ENCODE data around the gene ZMAT5.

Gene ZMAT5

DNA sequence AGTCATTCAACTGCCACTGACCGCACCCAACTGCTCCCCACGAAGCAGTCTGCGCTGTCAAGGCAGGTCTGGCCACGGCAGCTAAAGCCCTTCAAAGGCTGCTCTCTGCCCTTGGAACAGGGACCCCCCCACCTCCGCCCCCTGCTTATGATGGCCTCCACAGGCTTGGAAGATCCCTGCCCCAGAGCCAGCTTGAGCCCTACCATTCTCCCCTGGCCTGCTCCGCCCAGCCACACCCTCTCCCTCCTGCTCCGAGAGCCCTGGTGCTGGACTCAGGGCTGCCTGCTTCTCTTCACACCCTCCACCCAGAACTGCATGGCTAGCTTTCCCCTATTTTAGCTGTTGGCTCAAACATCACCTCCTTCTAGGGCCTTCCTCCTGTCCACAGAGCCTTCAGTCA is 19.0 kb downstream of the ZMAT5 start:
- Histone ChIP-seq H3K4me3 (ENCODE audit: insufficient read depth, low read length, poor library complexity, severe bottlenecking) (no peak overlapping the region), H3K27me3 (ENCODE audit: low read length) (no peaks in the 10 kb centered on the region), H2AFZ (ENCODE audit: low read depth, low read length, severe bottlenecking) (no peak overlapping the region), H3K9me2 (replicated peaks; ENCODE audit: insufficient read depth, low read length) (no peaks in the 10 kb centered on the region), H3K9ac (ENCODE audit: low read length) (no peak overlapping the region), H3K79me2 (ENCODE audit: insufficient read depth, low read length) (no peaks in the 10 kb centered on the region), H3K27ac (ENCODE audit: low read depth, low read length) (no peak overlapping the region), H3K36me3 (ENCODE audit: low read length) (no peaks in the 10 kb centered on the region), H3K9me3 (ENCODE audit: insufficient read depth, low read length) (no peaks in the 10 kb centered on the region), H3F3A (ENCODE audit: insufficient read depth) (no peaks in the 10 kb centered on the region), H4K20me1 (ENCODE audit: low read depth, low read length) (no peaks in the 10 kb centered on the region), H3K4me2 (ENCODE audit: low read depth, low read length, poor library complexity, severe bottlenecking) (no peak overlapping the region)
- TF ChIP-seq EZH2phosphoT487 (conservative IDR thresholded peaks at IDR 0.05; ENCODE audit: low read length) (no peak), CTCF (IDR thresholded peaks at IDR 0.05; ENCODE audit: insufficient read depth, low read length, poor library complexity, severe bottlenecking) (no peak)

DNA sequence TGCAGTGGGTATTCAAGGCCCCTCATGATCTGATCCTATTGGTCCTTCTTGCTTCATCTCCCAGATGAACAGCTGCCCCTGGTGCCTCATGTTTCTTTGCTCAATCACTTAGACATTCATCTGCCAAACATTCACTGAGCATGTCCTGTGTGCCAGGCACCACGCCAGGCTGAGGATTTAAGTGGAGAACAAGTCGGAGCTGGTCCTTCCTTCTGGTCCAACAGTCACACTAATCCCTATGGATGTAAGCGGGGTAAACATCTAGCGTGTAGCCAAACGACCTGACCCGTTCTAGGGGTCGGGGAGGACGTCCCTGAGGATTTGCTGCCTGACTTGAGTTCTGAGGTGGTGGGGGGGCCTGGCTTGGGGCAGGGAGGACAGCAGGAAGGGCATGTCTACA is 21.9 kb downstream of the ZMAT5 start:
- Histone ChIP-seq H3F3A (ENCODE audit: insufficient read depth) (no peaks in the 10 kb centered on the region), H3K27ac (ENCODE audit: low read depth, low read length) (no peak overlapping the region), H3K4me2 (ENCODE audit: low read depth, low read length, poor library complexity, severe bottlenecking) (no peak overlapping the region), H3K9ac (ENCODE audit: low read length) (no peak overlapping the region), H4K20me1 (ENCODE audit: low read depth, low read length) (no peaks in the 10 kb centered on the region), H3K27me3 (ENCODE audit: low read length) (no peaks in the 10 kb centered on the region), H2AFZ (ENCODE audit: low read depth, low read length, severe bottlenecking) (no peak overlapping the region), H3K9me2 (replicated peaks; ENCODE audit: insufficient read depth, low read length) (no peaks in the 10 kb centered on the region), H3K79me2 (ENCODE audit: insufficient read depth, low read length) (no peaks in the 10 kb centered on the region), H3K4me3 (ENCODE audit: insufficient read depth, low read length, poor library complexity, severe bottlenecking) (no peak overlapping the region), H3K36me3 (ENCODE audit: low read length) (no peaks in the 10 kb centered on the region), H3K9me3 (ENCODE audit: insufficient read depth, low read length) (no peaks in the 10 kb centered on the region)
- TF ChIP-seq CTCF (IDR thresholded peaks at IDR 0.05; ENCODE audit: insufficient read depth, low read length, poor library complexity, severe bottlenecking) (no peak), EZH2phosphoT487 (conservative IDR thresholded peaks at IDR 0.05; ENCODE audit: low read length) (no peak)

- TF ChIP-seq CTCF (IDR thresholded peaks at IDR 0.05; ENCODE audit: insufficient read depth, low read length, poor library complexity, severe bottlenecking) (no peak), EZH2phosphoT487 (conservative IDR thresholded peaks at IDR 0.05; ENCODE audit: low read length) (no peak)
- Histone ChIP-seq H3K79me2 (ENCODE audit: insufficient read depth, low read length) (no peaks in the 10 kb centered on the region), H3K27me3 (ENCODE audit: low read length) (no peaks in the 10 kb centered on the region), H3K36me3 (ENCODE audit: low read length) (no peaks in the 10 kb centered on the region), H3K27ac (ENCODE audit: low read depth, low read length) (no peak overlapping the region), H3K4me3 (ENCODE audit: insufficient read depth, low read length, poor library complexity, severe bottlenecking) (no peak overlapping the region), H3K9ac (ENCODE audit: low read length) (no peak overlapping the region), H3K9me2 (replicated peaks; ENCODE audit: insufficient read depth, low read length) (no peaks in the 10 kb centered on the region), H3K9me3 (ENCODE audit: insufficient read depth, low read length) (no peaks in the 10 kb centered on the region), H2AFZ (ENCODE audit: low read depth, low read length, severe bottlenecking) (no peak overlapping the region), H3K4me2 (ENCODE audit: low read depth, low read length, poor library complexity, severe bottlenecking) (no peak overlapping the region), H4K20me1 (ENCODE audit: low read depth, low read length) (no peaks in the 10 kb centered on the region), H3F3A (ENCODE audit: insufficient read depth) (no peaks in the 10 kb centered on the region)
Observed at GRCh38 chr22:29742326-29742725, 24.5 kb downstream of the ZMAT5 start.

GRCh38 chr22:29741926-29742325 is 24.9 kb downstream of the ZMAT5 start:
- Histone ChIP-seq H3K9me3 (ENCODE audit: insufficient read depth, low read length) (no peaks in the 10 kb centered on the region), H3K36me3 (ENCODE audit: low read length) (no peaks in the 10 kb centered on the region), H3K9ac (ENCODE audit: low read length) (no peak overlapping the region), H2AFZ (ENCODE audit: low read depth, low read length, severe bottlenecking) (no peak overlapping the region), H3K27ac (ENCODE audit: low read depth, low read length) (no peak overlapping the region), H3K4me3 (ENCODE audit: insufficient read depth, low read length, poor library complexity, severe bottlenecking) (no peak overlapping the region), H3K4me2 (ENCODE audit: low read depth, low read length, poor library complexity, severe bottlenecking) (no peak overlapping the region), H3K79me2 (ENCODE audit: insufficient read depth, low read length) (no peaks in the 10 kb centered on the region), H3K9me2 (replicated peaks; ENCODE audit: insufficient read depth, low read length) (no peaks in the 10 kb centered on the region), H3K27me3 (ENCODE audit: low read length) (no peaks in the 10 kb centered on the region), H3F3A (ENCODE audit: insufficient read depth) (no peaks in the 10 kb centered on the region), H4K20me1 (ENCODE audit: low read depth, low read length) (no peaks in the 10 kb centered on the region)
- no peak for TF ChIP-seq CTCF (IDR thresholded peaks at IDR 0.05; ENCODE audit: insufficient read depth, low read length, poor library complexity, severe bottlenecking)
- no peak for TF ChIP-seq EZH2phosphoT487 (conservative IDR thresholded peaks at IDR 0.05; ENCODE audit: low read length)

All from SU-DHL-6 (cell line).